Superior temporal gyrus (tissue), 1 donor: Measurements from ENCODE around the gene RPS25.
"Not testable (repeated sequence)": the region's sequence is repeated elsewhere in the genome, so short reads cannot be mapped to it uniquely, and the experiment has no call there.

Experiments used
- DNase-seq: peaks from one replicate; pipeline ENCODE4 v3.0.0-alpha.2; 2016; ENCODE audit errors: extremely low spot score

Gene RPS25

GRCh38 chr11:118971646-118972045, 46.5 kb downstream of the RPS25 start, which contains the start of gene FOXR1:
FOXR1 (plus strand) TSS chr11:118971761; CDS start chr11:118971932, 171 bp downstream.
- no peak for DNase-seq

GRCh38 chr11:118969508-118969907, 48.6 kb downstream of the RPS25 start:
- DNase-seq, result not testable (repeated sequence)
